ENCODE results near the gene OR10K1. TPM values are rescaled to one million over a fixed set of nuclear protein-coding genes. Genes with fewer than 3 reads are reported as not detected.
"Not testable (repeated sequence)": the region's sequence is repeated elsewhere in the genome, so short reads cannot be mapped to it uniquely, and the experiment has no call there.

OR10K1 gene
- total RNA-seq, 6 donors from 2014 or later, result not detected

DNA sequence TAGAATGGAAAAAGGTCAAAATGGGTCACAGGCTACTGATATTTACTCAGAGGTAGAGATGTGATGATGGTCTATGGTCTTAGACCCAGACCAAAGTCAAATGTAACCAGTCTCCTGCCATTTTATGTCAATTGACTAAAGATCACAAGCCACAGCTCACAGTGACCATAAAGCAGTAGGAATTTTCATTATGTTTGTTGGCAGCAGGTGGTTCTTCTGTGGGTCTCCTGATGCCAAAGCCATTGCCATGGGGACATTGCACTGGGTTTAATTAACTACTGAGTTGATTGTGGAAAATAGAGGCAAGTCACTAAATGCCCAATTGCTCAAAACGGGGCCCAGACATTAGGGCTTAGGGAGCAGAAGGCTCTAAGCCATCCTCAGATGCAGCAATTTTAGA is 35.5 kb upstream of the OR10K1 start, which contains the start of gene OR10K2:
TSS of gene OR10K2 (minus strand) at position 101 of the 400 bp plus-strand sequence. CDS start 5,371 bp downstream, outside the sequence.
- Histone ChIP-seq H3K4me3 (no peak within 1 kb of the TSS), H3K27me3 (no peaks in the 10 kb centered on the region), H3K36me3 (no peaks in the 10 kb centered on the region), H3K4me1 (no peaks in the 10 kb centered on the region), H3K27ac (no peak within 1 kb of the TSS), H3K9me3 (no peaks in the 10 kb centered on the region)
- no peak for DNase-seq
- ATAC-seq (ENCODE audit: low FRiP score in 2 of 2), result no peak
- TF ChIP-seq EP300 (IDR thresholded peaks at IDR 0.05) (no peak), POLR2A (IDR thresholded peaks at IDR 0.05) (no peak), POLR2AphosphoS5 (IDR thresholded peaks at IDR 0.05) (no peak)
- TF ChIP-seq, protein P1, sequence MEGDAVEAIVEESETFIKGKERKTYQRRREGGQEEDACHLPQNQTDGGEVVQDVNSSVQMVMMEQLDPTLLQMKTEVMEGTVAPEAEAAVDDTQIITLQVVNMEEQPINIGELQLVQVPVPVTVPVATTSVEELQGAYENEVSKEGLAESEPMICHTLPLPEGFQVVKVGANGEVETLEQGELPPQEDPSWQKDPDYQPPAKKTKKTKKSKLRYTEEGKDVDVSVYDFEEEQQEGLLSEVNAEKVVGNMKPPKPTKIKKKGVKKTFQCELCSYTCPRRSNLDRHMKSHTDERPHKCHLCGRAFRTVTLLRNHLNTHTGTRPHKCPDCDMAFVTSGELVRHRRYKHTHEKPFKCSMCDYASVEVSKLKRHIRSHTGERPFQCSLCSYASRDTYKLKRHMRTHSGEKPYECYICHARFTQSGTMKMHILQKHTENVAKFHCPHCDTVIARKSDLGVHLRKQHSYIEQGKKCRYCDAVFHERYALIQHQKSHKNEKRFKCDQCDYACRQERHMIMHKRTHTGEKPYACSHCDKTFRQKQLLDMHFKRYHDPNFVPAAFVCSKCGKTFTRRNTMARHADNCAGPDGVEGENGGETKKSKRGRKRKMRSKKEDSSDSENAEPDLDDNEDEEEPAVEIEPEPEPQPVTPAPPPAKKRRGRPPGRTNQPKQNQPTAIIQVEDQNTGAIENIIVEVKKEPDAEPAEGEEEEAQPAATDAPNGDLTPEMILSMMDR (IDR thresholded peaks at IDR 0.05), result no peak
- 83 to 92% methylated on average over 1 of the region's 1 CpG for WGBS, 2 donors

DNA sequence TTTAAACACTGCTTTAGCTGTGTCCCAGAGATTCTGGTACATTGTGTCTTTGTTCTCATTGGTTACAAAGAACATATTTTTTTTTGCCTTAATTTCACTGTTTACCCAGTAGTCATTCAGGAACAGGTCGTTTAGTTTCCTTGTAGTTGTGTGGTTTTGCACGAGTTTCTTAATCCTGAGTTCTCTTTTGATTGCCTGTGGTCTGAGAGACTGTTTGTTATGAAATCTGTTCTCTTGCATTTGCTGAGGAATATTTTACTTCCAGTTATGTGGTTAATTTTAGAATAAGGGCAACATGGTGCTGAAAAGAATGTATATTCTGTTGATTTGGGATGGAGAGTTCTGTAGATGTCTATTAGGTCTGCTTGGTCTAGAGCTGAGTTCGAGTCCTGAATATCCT is 31.5 kb upstream of the OR10K1 start:
- not testable (repeated sequence) for DNase-seq; ATAC-seq (ENCODE audit: low FRiP score in 2 of 2); H3K36me3 ChIP-seq; H3K4me1 ChIP-seq; H3K9me3 ChIP-seq; H3K4me3 ChIP-seq; H3K27me3 ChIP-seq; H3K27ac ChIP-seq
- WGBS, 2 donors, result 46 to 49% methylated on average over 3 of the region's 3 CpGs

DNA sequence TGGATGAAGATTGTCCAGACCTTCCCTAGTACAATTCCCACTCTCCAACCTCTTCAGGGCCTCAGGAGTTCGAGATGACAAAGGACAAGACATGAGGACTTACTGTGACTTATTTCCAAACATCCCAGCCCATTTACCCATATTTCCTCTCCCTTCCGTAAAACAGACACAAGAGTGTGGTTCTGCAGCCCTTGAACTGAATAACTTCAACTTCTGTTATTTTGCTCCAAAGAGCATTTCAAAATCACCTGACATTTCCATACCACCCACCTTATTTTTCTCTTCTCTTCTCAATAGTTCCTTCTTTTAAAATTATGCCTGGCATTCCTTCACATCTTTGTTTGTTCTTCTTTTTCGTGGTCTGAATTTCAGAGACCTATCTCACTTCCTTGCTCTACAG is 26.9 kb upstream of the OR10K1 start:
- no peaks in the 10 kb centered on the region for H3K9me3 ChIP-seq
- no peaks in the 10 kb centered on the region for H3K4me1 ChIP-seq
- H3K36me3 ChIP-seq, result no peaks in the 10 kb centered on the region
- WGBS, 2 donors, result 32 to 40% methylated on average over 3 of the region's 3 CpGs
- TF ChIP-seq, protein P1 (IDR thresholded peaks at IDR 0.05), result no peak
- TF ChIP-seq EP300 (IDR thresholded peaks at IDR 0.05), result no peak
- TF ChIP-seq POLR2AphosphoS5 (IDR thresholded peaks at IDR 0.05), result no peak
- TF ChIP-seq POLR2A (IDR thresholded peaks at IDR 0.05), result no peak
- H3K27me3 ChIP-seq, result no peaks in the 10 kb centered on the region
- ATAC-seq (ENCODE audit: low FRiP score in 2 of 2) (no peak), DNase-seq (no peak)
- H3K27ac ChIP-seq, result no peak overlapping the region
- no peak overlapping the region for H3K4me3 ChIP-seq

DNA sequence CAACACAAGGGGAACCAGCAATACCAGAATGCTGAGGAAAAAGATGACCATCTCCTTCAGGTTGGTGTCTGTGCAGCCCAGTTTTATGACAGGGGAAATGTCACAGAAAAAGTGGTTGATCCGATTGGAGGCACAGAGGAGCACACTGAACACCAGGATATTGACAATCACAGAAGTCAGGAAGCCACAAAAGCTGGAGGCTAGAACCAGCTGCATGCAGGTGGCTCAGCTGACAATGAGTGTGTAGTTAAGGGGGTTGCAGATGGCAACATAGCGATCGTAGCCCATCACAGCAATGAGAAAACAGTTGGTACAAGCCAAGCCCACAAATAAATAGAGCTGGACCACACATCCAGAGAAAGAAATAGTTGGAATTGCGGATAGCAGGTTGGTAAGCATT is 16.3 kb upstream of the OR10K1 start:
- Histone ChIP-seq H3K27me3 (no peaks in the 10 kb centered on the region), H3K36me3 (no peaks in the 10 kb centered on the region), H3K4me3 (no peak overlapping the region), H3K9me3 (no peaks in the 10 kb centered on the region), H3K27ac (no peak overlapping the region), H3K4me1 (no peaks in the 10 kb centered on the region)
- no peak for TF ChIP-seq POLR2AphosphoS5 (IDR thresholded peaks at IDR 0.05)
- TF ChIP-seq EP300 (IDR thresholded peaks at IDR 0.05), result no peak
- TF ChIP-seq, protein P1 (IDR thresholded peaks at IDR 0.05), result no peak
- no peak for TF ChIP-seq POLR2A (IDR thresholded peaks at IDR 0.05)
- DNase-seq (no peak), ATAC-seq (ENCODE audit: low FRiP score in 2 of 2) (no peak)
- 81 to 88% methylated on average over 4 of the region's 4 CpGs for WGBS, 2 donors

DNA sequence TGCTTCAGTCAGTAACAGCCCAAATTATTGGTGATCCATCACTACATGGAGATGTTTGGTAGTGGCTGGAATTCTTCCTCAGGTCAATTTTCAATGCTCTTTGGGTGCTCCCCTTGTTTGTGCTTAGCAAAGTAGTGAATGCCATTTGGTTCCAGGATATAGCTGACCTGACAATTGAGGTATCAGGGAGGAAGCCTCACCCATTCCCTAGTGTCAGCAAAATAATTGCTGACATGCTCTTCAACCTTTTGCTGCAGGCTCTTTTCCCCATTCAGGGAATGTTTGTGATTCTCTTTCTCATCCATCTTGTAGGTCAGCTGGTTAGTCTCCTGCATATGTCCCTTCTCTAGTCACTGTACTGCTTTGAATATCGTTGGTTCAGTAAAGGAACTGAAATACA is 7.1 kb upstream of the OR10K1 start:
- no peaks in the 10 kb centered on the region for H3K9me3 ChIP-seq
- DNase-seq, result no peak
- H3K27me3 ChIP-seq, result no peaks in the 10 kb centered on the region
- ATAC-seq (ENCODE audit: low FRiP score in 2 of 2), result no peak
- no peak overlapping the region for H3K4me3 ChIP-seq
- H3K4me1 ChIP-seq, result no peaks in the 10 kb centered on the region
- no peak for TF ChIP-seq EP300 (IDR thresholded peaks at IDR 0.05)
- TF ChIP-seq POLR2A (IDR thresholded peaks at IDR 0.05), result no peak
- no peak for TF ChIP-seq POLR2AphosphoS5 (IDR thresholded peaks at IDR 0.05)
- 79 to 91% methylated on average over 1 of the region's 1 CpG for WGBS, 2 donors
- H3K27ac ChIP-seq, result no peak overlapping the region
- no peaks in the 10 kb centered on the region for H3K36me3 ChIP-seq

DNA sequence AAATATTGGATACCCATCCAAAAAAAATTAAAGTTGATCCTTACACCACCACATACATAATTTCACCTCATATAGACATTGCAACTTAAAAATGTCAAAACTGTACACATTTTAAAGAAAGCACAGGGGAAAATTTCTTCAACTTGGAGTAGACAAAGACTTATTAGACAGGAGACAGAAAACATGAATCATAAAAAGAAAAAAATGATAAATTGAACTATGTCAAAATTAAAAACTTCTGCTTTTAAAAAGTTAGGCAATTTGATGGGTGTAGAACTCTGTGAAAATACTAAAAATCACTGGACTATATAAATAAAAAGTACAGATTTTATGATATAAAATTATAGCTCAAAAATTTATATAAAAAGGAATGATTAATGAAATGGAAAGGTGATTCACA is 4.4 kb upstream of the OR10K1 start:
- DNase-seq, result no peak
- ATAC-seq (ENCODE audit: low FRiP score in 2 of 2), result no peak
- no peak overlapping the region for H3K4me3 ChIP-seq
- H3K9me3 ChIP-seq, result no peaks in the 10 kb centered on the region
- H3K36me3 ChIP-seq, result no peaks in the 10 kb centered on the region
- TF ChIP-seq, protein P1 (IDR thresholded peaks at IDR 0.05), result no peak
- TF ChIP-seq EP300 (IDR thresholded peaks at IDR 0.05) (no peak), POLR2AphosphoS5 (IDR thresholded peaks at IDR 0.05) (no peak), POLR2A (IDR thresholded peaks at IDR 0.05) (no peak)
- H3K27me3 ChIP-seq, result no peaks in the 10 kb centered on the region
- no peak overlapping the region for H3K27ac ChIP-seq
- H3K4me1 ChIP-seq, result no peaks in the 10 kb centered on the region

All from upper lobe of left lung (tissue), 6 donors.